Nucleus accumbens (tissue), 56 donors: ENCODE measurements around the gene MMP24OS.
"Not testable (repeated sequence)": the region's sequence is repeated elsewhere in the genome, so short reads cannot be mapped to it uniquely, and the experiment has no call there.

ENCODE experiments used
- DNase-seq, 56 donors: peaks; one replicate each; lab custom pipeline; 2025; lab: John Stamatoyannopoulos, UW

MMP24OS gene

DNA sequence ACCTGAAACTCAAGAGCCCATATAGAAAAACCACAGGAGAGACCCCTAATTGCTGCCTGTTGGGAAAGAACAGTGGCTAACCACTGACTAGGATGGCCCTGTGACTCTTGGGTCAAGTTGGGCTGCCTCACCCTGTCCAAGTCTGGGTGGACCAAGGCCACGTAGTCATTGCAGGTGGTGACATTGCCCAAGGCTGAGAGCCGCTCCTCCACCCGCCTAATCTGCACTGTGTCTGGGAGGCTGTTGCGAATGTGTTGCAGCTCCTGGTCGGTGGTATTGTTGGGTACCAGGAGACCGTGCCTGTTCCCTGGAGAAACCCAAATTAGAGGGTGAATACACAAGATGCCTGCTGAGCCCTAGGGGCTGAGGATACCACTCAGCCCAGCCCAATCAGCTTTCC is 2.6 kb upstream of the MMP24OS start:
- no peak for DNase-seq

- no peak for DNase-seq
Measured at GRCh38 chr20:35279533-35280174, 1.7 kb upstream of the MMP24OS start.

- DNase-seq = no peak
Measured at GRCh38 chr20:35279040-35279439, 1.1 kb upstream of the MMP24OS start.

DNA sequence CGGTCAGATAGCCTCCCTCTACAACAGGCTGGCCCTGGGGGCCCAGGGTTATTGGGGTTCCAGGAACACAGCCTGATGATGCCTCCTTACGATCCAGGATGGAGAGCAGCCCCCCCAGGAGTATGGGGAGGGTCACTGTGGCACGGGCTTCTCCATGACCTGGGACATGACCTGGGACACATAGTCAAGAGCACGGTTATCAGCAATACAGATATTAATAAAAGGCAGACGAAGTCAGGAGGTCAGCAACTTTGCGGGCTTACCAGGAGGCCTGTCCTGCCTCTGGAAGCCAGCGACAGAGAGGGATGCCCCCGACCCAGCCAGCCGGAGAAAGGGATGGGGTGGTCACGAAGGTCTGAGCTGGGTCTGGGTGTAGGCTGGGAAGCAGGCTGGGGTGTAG is 795 bp downstream of the MMP24OS start:
- peak in 1 of 56 donors; percentile 57 for DNase-seq

DNA sequence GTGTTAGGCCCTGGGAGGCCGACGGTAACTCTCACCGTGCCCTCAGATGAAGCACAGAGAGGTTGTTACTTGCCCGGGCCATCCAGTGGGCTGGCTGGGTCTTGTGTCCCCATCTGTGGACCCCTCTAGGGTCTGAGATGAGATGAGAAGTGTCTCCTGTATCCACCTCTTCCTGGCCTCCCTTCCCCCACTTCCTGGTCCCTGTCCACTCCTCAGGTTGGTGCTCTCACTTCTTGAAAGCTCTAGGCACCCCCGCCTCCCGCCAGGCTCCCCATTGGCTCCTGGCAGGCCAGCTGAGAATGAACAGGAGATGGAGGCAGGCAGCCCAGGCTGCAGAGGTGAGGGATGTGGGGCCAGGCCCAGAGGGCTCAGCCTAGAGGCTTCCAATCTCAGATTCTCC is 1.5 kb downstream of the MMP24OS start:
- DNase-seq = no peak

- DNase-seq = no peak
Measured at GRCh38 chr20:35275741-35276251, 2.1 kb downstream of the MMP24OS start.

GRCh38 chr20:35274172-35275092 is 3.5 kb downstream of the MMP24OS start:
- no peak for DNase-seq

GRCh38 chr20:35273449-35274171 is 4.3 kb downstream of the MMP24OS start:
- peak in 37 of 56 donors; percentile 8 to 80 (median 27) for DNase-seq

GRCh38 chr20:35271904-35272303 is 6.0 kb downstream of the MMP24OS start:
- peak in 1 of 56 donors; percentile 27 for DNase-seq

DNA sequence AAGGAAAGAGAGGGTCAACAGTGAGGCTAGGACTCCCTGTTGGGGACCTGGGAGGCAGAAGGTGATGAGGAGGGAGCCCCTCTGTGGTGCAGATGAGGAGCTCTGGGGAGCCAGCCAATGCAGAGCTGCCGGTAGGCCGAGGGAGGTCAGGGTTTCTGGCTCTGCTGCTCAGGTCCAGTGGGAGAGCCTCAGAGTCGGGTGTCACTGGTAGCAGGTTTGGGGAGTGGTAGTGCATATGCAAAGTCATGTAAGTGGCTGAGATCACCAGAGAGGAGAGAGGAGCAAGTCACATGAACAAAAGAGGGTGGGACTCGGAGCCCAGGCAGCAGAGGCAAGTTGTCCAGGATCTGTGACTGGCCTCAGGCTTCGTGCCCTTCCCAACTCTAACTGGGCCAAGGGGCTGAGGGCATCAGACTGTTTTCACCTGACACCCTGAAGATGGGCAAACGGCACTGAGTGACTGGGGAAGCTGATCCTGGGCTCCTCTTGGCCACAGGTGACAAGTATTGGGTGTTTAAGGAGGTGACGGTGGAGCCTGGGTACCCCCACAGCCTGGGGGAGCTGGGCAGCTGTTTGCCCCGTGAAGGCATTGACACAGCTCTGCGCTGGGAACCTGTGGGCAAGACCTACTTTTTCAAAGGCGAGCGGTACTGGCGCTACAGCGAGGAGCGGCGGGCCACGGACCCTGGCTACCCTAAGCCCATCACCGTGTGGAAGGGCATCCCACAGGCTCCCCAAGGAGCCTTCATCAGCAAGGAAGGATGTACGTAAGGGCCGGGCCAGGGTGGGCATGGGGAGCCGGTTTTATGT is 6.6 kb downstream of the MMP24OS start:
- DNase-seq = no peak

GRCh38 chr20:35270021-35270902 is 7.7 kb downstream of the MMP24OS start:
- no peak for DNase-seq

- peak in 32 of 56 donors; percentile 1 to 61 (median 22) for DNase-seq
Measured at GRCh38 chr20:35269055-35269781, 8.7 kb downstream of the MMP24OS start.

GRCh38 chr20:35267092-35267491 is 10.8 kb downstream of the MMP24OS start:
- no peak for DNase-seq

- no peak for DNase-seq
Measured at GRCh38 chr20:35264755-35265154, 13.2 kb downstream of the MMP24OS start.

- DNase-seq = no peak
Measured at GRCh38 chr20:35263532-35264341, 14.2 kb downstream of the MMP24OS start.

GRCh38 chr20:35262731-35263531 is 15.0 kb downstream of the MMP24OS start:
- DNase-seq = not testable (repeated sequence)

DNA sequence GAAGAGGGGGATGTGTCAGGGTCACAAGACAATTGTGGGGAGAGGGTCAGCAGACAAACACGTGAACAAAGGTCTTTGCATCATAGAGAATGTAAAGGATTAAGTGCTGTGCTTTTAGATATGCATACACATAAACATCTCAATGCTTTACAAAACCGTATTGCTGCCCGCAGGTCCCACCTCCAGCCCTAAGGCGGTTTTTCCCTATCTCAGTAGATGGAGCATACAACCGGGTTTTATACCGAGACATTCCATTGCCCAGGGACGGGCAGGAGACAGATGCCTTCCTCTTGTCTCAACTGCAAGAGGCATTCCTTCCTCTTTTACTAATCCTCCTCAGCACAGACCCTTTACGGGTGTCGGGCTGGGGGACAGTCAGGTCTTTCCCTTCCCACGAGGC is 15.6 kb downstream of the MMP24OS start:
- not testable (repeated sequence) for DNase-seq
